IMR-90 (cell line): ENCODE data around the gene DMD. TPM values are rescaled to one million over a fixed set of nuclear protein-coding genes. Genes with fewer than 3 reads are reported as not detected.

Experiments used
- ATAC-seq: fragments of 200-7000 bp; cut with Tn5 transposase; 2 replicates; pipeline ENCODE4 v1.9.1; 2020; ENCODE audit warnings: low read depth, mild to moderate bottlenecking, moderate library complexity
- BruUV-seq: library from RNA; stranded (reverse); fragments of 400-500 nt; replicated peaks from 2 replicates; lab custom pipeline; 2021; lab: Mats Ljungman, UMichigan
- CTCF ChIA-PET: fragments of 300-600 bp; formaldehyde crosslinking; extraction: SDS; loops from one replicate; lab custom pipeline; 2021; ENCODE audit warnings: antibody characterized with exemption; lab: Yijun Ruan, JAX
- POLR2A ChIA-PET: fragments of 300-600 bp; sonication (Branson Sonifier 250); formaldehyde crosslinking; loops from one replicate; lab custom pipeline; 2022; ENCODE audit warnings: antibody characterized with exemption; ENCODE audit not compliant: unreplicated experiment; lab: Charles Lee
- DNase-seq: peaks from one replicate; pipeline ENCODE4 v3.0.0; 2013
- H2AFZ ChIP-seq: replicated peaks from 2 replicates; pipeline ENCODE3; 2013; ENCODE audit warnings: low read length, mild to moderate bottlenecking; ENCODE audit not compliant: poor library complexity
- H2AK5ac ChIP-seq: 2 replicates; pipeline ENCODE4 v1.6.1; 2013; ENCODE audit warnings: low read depth, low read length, inconsistent platforms
- H2AK9ac ChIP-seq: replicated peaks from 2 replicates; pipeline ENCODE3; 2013; ENCODE audit warnings: mild to moderate bottlenecking, low read depth, low read length, moderate library complexity; ENCODE audit not compliant: poor library complexity
- H2BK120ac ChIP-seq: 2 replicates; pipeline ENCODE4 v1.6.1; 2013; ENCODE audit warnings: low read depth, low read length, inconsistent platforms
- H2BK15ac ChIP-seq: 3 replicates; pipeline ENCODE4 v1.6.1; 2013; ENCODE audit warnings: low read depth, low read length, inconsistent platforms
- H2BK20ac ChIP-seq: 2 replicates; pipeline ENCODE4 v1.6.1; 2013; ENCODE audit warnings: low read depth, mild to moderate bottlenecking, inconsistent platforms, low read length, moderate library complexity
- H2BK5ac ChIP-seq: 2 replicates; pipeline ENCODE4 v1.6.1; 2013; ENCODE audit warnings: mild to moderate bottlenecking, low read depth, low read length, inconsistent platforms; ENCODE audit not compliant: poor library complexity, severe bottlenecking
- H3K14ac ChIP-seq: replicated peaks from 2 replicates; pipeline ENCODE4 v1.6.1; 2013; ENCODE audit warnings: low read depth, low read length, inconsistent platforms
- H3K18ac ChIP-seq: 2 replicates; pipeline ENCODE4 v1.6.1; 2013; ENCODE audit warnings: low read depth, low read length, control low read depth
- H3K23ac ChIP-seq: 2 replicates; pipeline ENCODE4 v1.6.1; 2013; ENCODE audit warnings: low read depth, low read length, inconsistent platforms
- H3K27ac ChIP-seq: 2 replicates; pipeline ENCODE4 v1.5.1; 2013; ENCODE audit warnings: mild to moderate bottlenecking, control low read depth, low read length; ENCODE audit not compliant: insufficient read depth
- H3K27me3 ChIP-seq: 2 replicates; pipeline ENCODE4 v1.6.1; 2013; ENCODE audit warnings: low read length; ENCODE audit not compliant: control insufficient read depth, insufficient read depth
- H3K36me3 ChIP-seq: 2 replicates; pipeline ENCODE4 v1.6.1; 2013; ENCODE audit warnings: low read length, mixed read lengths; ENCODE audit not compliant: control insufficient read depth, insufficient read depth
- H3K4ac ChIP-seq: 2 replicates; pipeline ENCODE4 v1.6.1; 2013; ENCODE audit warnings: low read depth, low read length, inconsistent platforms
- H3K4me1 ChIP-seq: 2 replicates; pipeline ENCODE4 v1.6.1; 2013; ENCODE audit warnings: low read length, mixed read lengths; ENCODE audit not compliant: control insufficient read depth, insufficient read depth
- H3K4me2 ChIP-seq: 2 replicates; pipeline ENCODE4 v1.6.1; 2013; ENCODE audit warnings: low read depth, mild to moderate bottlenecking, control low read depth, low read length, moderate library complexity
- H3K4me3 ChIP-seq: 2 replicates; pipeline ENCODE4 v1.5.1; 2013; ENCODE audit warnings: low read depth, mild to moderate bottlenecking, control low read depth, low read length, moderate library complexity; ENCODE audit not compliant: insufficient read depth
- H3K56ac ChIP-seq: 2 replicates; pipeline ENCODE4 v1.6.1; 2013; ENCODE audit warnings: low read length, inconsistent platforms; ENCODE audit not compliant: insufficient read depth; ENCODE audit errors: extremely low read depth
- H3K79me1 ChIP-seq, 2 experiments: 2 replicates each; pipeline ENCODE4 v1.6.1; 2013; ENCODE audit warnings: low read length in 2 of 2, inconsistent platforms in 1 of 2, low read depth in 1 of 2
- H3K9ac ChIP-seq: 2 replicates; pipeline ENCODE4 v1.6.1; 2013; ENCODE audit warnings: low read depth, low read length, control low read depth
- H3K9me1 ChIP-seq: 2 replicates; pipeline ENCODE4 v1.6.1; 2013; ENCODE audit warnings: low read length, inconsistent platforms; ENCODE audit not compliant: insufficient read depth
- H3K9me3 ChIP-seq: 2 replicates; pipeline ENCODE4 v1.6.1; 2013; ENCODE audit warnings: low read length; ENCODE audit not compliant: control insufficient read depth, insufficient read depth
- H4K20me1 ChIP-seq: 2 replicates; pipeline ENCODE4 v1.6.1; 2013; ENCODE audit warnings: low read length, inconsistent platforms; ENCODE audit not compliant: insufficient read depth
- H4K5ac ChIP-seq: 2 replicates; pipeline ENCODE4 v1.6.1; 2013; ENCODE audit warnings: mild to moderate bottlenecking, low read depth, low read length, control low read depth
- H4K8ac ChIP-seq, 2 experiments: 2 replicates each; pipeline ENCODE4 v1.6.1; 2013; ENCODE audit warnings: low read depth in 2 of 2, low read length in 2 of 2, control low read depth in 1 of 2, inconsistent platforms in 1 of 2
- H4K91ac ChIP-seq: 2 replicates; pipeline ENCODE4 v1.6.1; 2013; ENCODE audit warnings: low read depth, low read length, inconsistent platforms; ENCODE audit not compliant: insufficient read depth
- BHLHE40 ChIP-seq: fragments of 150-350 bp; IDR thresholded peaks from 2 replicates; pipeline ENCODE4 v1.6.1; 2016; ENCODE audit warnings: mild to moderate bottlenecking, low read depth, low read length
- RAD21 ChIP-seq: IDR thresholded peaks from 2 replicates; pipeline ENCODE4 v1.6.1; 2012; ENCODE audit warnings: low read length, improper control_type of control experiment
- RCOR1 ChIP-seq: IDR thresholded peaks from 2 replicates; pipeline ENCODE4 v1.6.1; 2012; ENCODE audit warnings: mild to moderate bottlenecking, low read length, improper control_type of control experiment; ENCODE audit not compliant: insufficient replicate concordance
- SMC3 ChIP-seq: fragments of 150-350 bp; IDR thresholded peaks from 2 replicates; pipeline ENCODE4 v1.6.1; 2016; ENCODE audit warnings: low read depth, mild to moderate bottlenecking, antibody characterized with exemption, low read length, moderate library complexity
- USF2 ChIP-seq: fragments of 150-350 bp; IDR thresholded peaks from 2 replicates; pipeline ENCODE4 v1.6.1; 2017; ENCODE audit warnings: mild to moderate bottlenecking, antibody characterized with exemption, low read length, low read depth
- WGBS, 2 experiments: methylation state at CpG; one replicate each; pipeline versions ENCODE4 v1.1.5 to v1.1.7; 2013; ENCODE audit warnings: missing lambda C conversion rate in 2 of 2; ENCODE audit not compliant: insufficient read length in 1 of 2; ENCODE audit errors: extremely low coverage in 2 of 2; 5-methylcytosine and 5-hydroxymethylcytosine counted together
- dilution Hi-C: fragments of 300-500 bp; cut with HindIII; formaldehyde crosslinking; loops from one replicate; pipeline ENCODE4 v1.14.3; 2018; ENCODE audit warnings: low sequenced_read_pairs; ENCODE audit not compliant: unreplicated experiment
- in situ Hi-C: fragments of 300-500 bp; cut with MboI; formaldehyde crosslinking; loops from 3 replicates; pipeline ENCODE4 v1.14.3; 2019; ENCODE audit warnings: low sequenced_read_pairs, inconsistent platforms, mixed read lengths
- intact Hi-C: fragments of 100-400 bp; cut with micrococcal nuclease; formaldehyde crosslinking; loops from 2 replicates; pipeline ENCODE4 v1.10.0; 2022
- polyA plus RNA-seq, 3 experiments: library from polyadenylated mRNA; depleted of rRNA; stranded (reverse); fragments of >200 nt; gene quantifications; 2 replicates each; pipeline ENCODE4 v1.2.3, GENCODE V29; 2012; ENCODE audit warnings: low replicate concordance in 1 of 3
- total RNA-seq: library from RNA; depleted of rRNA; stranded (reverse); fragments of >200 nt; gene quantifications from 2 replicates; pipeline ENCODE4 v1.2.3, GENCODE V29; 2012
- TF ChIP-seq, protein P1 (sequence below): fragments of 150-350 bp; IDR thresholded peaks from 2 replicates; pipeline ENCODE4 v1.6.1; 2016; ENCODE audit warnings: low read depth, mild to moderate bottlenecking, low read length, moderate library complexity, borderline replicate concordance

DMD gene
- total and polyA plus RNA-seq, 2 of the 4 experiments (the other 2 are of a cell fraction), result 6.6 to 11.8 TPM

DNA sequence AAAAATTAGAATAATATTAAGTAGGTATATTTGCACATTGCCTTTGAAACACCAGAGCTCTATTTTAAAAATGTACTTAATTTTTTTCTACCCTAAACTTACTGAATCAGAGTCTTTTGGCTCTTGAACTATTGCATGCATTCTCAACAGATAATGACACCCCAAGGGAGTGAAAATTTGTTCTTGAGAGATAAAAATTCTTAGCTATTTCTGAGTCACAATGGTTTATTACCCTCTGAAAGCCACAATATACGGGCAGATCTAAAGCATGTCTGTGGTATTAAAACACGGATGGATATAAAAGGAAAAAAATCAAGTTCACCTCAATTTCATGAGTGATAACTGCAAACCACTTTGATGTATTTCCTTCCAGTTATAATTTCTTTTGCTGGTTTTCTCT, 1503.2 kb downstream of the DMD start:
- Histone ChIP-seq H3K4me1 (no peaks in the 10 kb centered on the region), H3K56ac (no peak overlapping the region), H2AFZ (no peak overlapping the region), H2BK15ac (no peak overlapping the region), H3K9me3 (no peaks in the 10 kb centered on the region), H2AK9ac (no peak overlapping the region), H3K27me3 (no peaks in the 10 kb centered on the region), H4K20me1 (no peaks in the 10 kb centered on the region), H3K27ac (no peak overlapping the region), H3K4me3 (no peak overlapping the region), H3K9me1 (no peaks in the 10 kb centered on the region), H2AK5ac (no peak overlapping the region), H3K23ac (no peak overlapping the region), H3K4me2 (no peak overlapping the region), H4K8ac (no peak overlapping the region), H2BK120ac (no peak overlapping the region), H2BK20ac (no peak overlapping the region), H4K91ac (no peak overlapping the region), H3K18ac (no peak overlapping the region), H4K5ac (no peak overlapping the region), H3K9ac (no peak overlapping the region), H2BK5ac (no peak overlapping the region), H3K4ac (no peak overlapping the region), H3K36me3 (no peaks in the 10 kb centered on the region), H3K14ac (no peak overlapping the region), H3K79me1 (no peaks in the 10 kb centered on the region)
- intact Hi-C loops, result loop anchor here (5.0 kb wide), 1 partner anchor 611 kb away; no protein-coding TSS in a partner anchor
- ChIA-PET CTCF (no interaction called here), POLR2A (no interaction called here)
- dilution Hi-C loops, result no loop called here
- no TSS peak for BruUV-seq
- ATAC-seq (no peak), DNase-seq (no peak)
- in situ Hi-C loops, result no loop called here
- TF ChIP-seq RAD21, result no peak
- TF ChIP-seq BHLHE40, result no peak
- TF ChIP-seq USF2, result no peak
- no peak for TF ChIP-seq RCOR1
- TF ChIP-seq SMC3, result no peak
- TF ChIP-seq, protein P1, sequence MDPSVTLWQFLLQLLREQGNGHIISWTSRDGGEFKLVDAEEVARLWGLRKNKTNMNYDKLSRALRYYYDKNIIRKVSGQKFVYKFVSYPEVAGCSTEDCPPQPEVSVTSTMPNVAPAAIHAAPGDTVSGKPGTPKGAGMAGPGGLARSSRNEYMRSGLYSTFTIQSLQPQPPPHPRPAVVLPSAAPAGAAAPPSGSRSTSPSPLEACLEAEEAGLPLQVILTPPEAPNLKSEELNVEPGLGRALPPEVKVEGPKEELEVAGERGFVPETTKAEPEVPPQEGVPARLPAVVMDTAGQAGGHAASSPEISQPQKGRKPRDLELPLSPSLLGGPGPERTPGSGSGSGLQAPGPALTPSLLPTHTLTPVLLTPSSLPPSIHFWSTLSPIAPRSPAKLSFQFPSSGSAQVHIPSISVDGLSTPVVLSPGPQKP, result no peak
- WGBS, 2 experiments, result no CpG with 5 or more reads among the region's 2 CpGs
